Endothelial cell of umbilical vein (primary cell): Measurements from ENCODE around the gene FZD1.

Experiments used
- EZH2 ChIP-seq: IDR thresholded peaks from 2 replicates; pipeline ENCODE4 v1.6.1; 2012; ENCODE audit warnings: borderline replicate concordance, low read depth, mild to moderate bottlenecking, moderate library complexity, low read length, inconsistent platforms; ENCODE audit not compliant: severe bottlenecking
- FOS ChIP-seq: IDR thresholded peaks from 2 replicates; pipeline ENCODE4 v1.6.1; 2011; ENCODE audit warnings: mild to moderate bottlenecking, low read length, moderate library complexity, borderline replicate concordance; ENCODE audit not compliant: insufficient read depth
- MYC ChIP-seq: IDR thresholded peaks from one replicate; pipeline ENCODE4 v1.6.1; 2011; ENCODE audit warnings: mild to moderate bottlenecking, low read depth, low read length
- POLR2A ChIP-seq: IDR thresholded peaks from 2 replicates; pipeline ENCODE4 v1.6.1; 2012; ENCODE audit warnings: low read depth, mild to moderate bottlenecking, control low read depth, low read length
- POLR2AphosphoS5 ChIP-seq: IDR thresholded peaks from 2 replicates; pipeline ENCODE4 v1.6.1; 2012; ENCODE audit warnings: low read depth, mild to moderate bottlenecking, control low read depth, low read length, moderate library complexity; ENCODE audit not compliant: insufficient read depth
- TF ChIP-seq, protein P1 (sequence below), 2 donors: IDR thresholded peaks; 1 replicate in 1 of 2; 2 replicates in 1 of 2; pipeline ENCODE4 v1.5.1; 2011; ENCODE audit warnings: low read length in 2 of 2, mild to moderate bottlenecking in 2 of 2, moderate library complexity in 2 of 2, control low read depth in 1 of 2, inconsistent platforms in 1 of 2, low read depth in 1 of 2; ENCODE audit not compliant: insufficient read depth in 1 of 2; ENCODE audit errors: extremely low read depth in 1 of 2

- TF ChIP-seq POLR2AphosphoS5 (no peak), POLR2A (no peak), EZH2 (no peak), MYC (no peak), FOS (no peak)
- TF ChIP-seq, protein P1, sequence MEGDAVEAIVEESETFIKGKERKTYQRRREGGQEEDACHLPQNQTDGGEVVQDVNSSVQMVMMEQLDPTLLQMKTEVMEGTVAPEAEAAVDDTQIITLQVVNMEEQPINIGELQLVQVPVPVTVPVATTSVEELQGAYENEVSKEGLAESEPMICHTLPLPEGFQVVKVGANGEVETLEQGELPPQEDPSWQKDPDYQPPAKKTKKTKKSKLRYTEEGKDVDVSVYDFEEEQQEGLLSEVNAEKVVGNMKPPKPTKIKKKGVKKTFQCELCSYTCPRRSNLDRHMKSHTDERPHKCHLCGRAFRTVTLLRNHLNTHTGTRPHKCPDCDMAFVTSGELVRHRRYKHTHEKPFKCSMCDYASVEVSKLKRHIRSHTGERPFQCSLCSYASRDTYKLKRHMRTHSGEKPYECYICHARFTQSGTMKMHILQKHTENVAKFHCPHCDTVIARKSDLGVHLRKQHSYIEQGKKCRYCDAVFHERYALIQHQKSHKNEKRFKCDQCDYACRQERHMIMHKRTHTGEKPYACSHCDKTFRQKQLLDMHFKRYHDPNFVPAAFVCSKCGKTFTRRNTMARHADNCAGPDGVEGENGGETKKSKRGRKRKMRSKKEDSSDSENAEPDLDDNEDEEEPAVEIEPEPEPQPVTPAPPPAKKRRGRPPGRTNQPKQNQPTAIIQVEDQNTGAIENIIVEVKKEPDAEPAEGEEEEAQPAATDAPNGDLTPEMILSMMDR (IDR thresholded peaks at IDR 0.05; ENCODE audit: extremely low read depth in 1 of 2, insufficient read depth in 1 of 2, low read depth in 1 of 2, low read length in 2 of 2): no peak
Observed at GRCh38 chr7:91291302-91291701, 27.1 kb downstream of the FZD1 start.
